HG02571 (cell line): Measurements from ENCODE around the gene PTPDC1.
"Not testable (repeated sequence)": the region's sequence is repeated elsewhere in the genome, so short reads cannot be mapped to it uniquely, and the experiment has no call there.

Experiments
- ATAC-seq: cut with Tn5 transposase; IDR thresholded peaks from one replicate; pipeline ENCODE4 v1.9.1; 2021; ENCODE audit warnings: mild to moderate bottlenecking, moderate library complexity; ENCODE audit not compliant: unreplicated experiment

PTPDC1 gene

DNA sequence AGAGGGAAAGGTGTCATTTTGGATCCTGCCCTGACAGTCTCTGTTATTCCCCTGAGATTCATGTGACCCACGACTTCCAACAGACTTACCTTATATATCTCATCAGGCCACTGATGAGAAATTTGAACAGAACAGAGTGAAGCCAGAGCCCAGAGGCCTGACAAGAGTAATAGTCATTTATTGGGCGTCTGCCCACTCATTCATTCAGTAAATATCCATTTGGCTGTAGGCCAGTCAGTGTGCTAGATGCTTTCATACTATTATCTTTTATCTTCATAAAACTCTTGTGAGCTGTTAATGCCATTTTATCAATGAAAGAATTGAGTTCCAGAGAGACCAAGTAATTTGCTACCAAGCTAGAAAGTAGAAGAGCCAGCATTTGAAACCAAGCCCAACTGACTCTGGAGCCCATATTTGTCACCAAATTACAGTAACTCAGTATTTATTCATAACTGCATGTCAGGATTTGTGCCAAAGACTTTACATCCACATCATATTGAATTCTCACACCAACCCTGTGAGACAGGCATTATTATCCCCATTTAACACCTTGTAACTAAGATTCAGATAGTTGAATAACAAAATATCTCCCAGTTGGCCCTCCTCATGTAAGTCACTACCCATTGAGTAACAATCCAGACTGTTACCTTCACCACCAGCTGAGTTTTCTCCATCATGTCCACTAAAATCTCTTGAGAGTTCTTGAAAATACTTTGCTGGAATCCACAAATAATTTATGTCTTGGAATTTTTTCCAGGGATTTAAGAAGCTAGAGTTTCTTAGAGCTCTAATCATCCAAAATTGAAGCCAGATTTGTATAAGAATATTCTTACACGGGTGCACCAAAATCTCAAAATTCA lies 2.5 kb downstream of the PTPDC1 start:
- ATAC-seq, result no peak

DNA sequence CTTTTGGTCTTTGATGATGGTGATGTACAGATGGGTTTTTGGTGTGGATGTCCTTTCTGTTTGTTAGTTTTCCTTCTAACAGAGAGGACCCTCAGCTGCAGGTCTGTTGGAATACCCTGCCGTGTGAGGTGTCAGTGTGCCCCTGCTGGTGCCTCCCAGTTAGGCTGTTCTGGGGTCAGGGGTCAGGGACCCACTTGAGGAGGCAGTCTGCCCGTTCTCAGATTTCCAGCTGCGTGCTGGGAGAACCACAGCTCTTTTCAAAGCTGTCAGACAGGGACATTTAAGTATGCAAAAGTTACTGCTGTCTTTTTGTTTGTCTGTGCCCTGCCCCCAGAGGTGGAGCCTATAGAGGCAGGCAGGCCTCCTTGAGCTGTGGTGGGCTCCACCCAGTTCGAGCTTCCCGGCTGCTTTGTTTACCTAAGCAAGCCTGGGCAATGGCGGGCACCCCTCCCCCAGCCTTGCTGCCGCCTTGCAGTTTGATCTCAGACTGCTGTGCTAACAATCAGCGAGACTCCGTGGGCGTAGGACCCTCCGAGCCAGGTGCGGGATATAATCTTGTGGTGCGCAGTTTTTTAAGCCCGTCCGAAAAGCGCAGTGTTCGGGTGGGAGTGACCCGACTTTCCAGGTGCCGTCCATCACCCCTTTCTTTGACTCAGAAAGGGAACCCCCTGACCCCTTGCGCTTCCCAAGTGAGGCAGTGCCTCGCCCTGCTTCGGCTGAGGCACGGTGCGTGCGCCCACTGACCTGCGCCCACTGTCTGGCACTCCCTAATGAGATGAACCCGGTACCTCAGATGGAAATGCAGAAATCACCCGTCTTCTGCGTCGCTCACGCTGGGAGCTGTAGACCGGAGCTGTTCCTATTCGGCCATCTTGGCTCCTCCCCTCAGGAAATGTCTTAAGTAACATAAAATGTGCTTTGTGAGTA lies 10.2 kb downstream of the PTPDC1 start:
- not testable (repeated sequence) for ATAC-seq

DNA sequence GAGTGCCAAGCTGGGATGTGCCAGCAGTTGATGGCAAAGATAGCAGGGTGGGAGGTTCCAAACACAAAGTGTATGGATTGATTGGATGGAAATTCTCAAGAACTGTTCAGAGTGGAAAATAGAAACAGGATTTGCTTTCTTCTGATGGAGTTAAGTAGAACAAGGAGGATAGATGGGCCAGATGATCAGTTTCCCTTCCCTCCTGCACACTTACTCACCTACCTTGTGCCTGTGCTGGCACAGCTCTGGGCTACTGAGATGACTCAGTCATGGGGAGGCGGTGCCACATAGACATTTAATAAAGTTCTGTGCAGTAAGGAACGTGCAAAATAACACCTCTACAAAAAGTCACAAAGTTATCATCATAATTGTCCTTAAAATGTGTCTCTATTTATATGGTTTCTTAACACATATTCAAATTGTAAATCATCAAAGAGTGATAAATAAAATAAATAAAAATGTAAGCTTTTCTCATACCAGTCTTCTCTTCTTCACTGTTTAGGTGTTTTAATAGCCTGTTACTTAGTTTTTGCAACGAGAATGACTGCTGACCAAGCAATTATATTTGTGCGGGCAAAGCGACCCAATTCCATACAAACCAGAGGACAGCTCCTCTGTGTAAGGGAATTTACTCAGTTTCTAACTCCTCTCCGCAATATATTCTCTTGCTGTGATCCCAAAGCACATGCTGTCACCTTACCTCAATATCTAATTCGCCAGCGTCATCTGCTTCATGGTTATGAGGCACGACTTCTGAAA lies 12.7 kb downstream of the PTPDC1 start:
- no peak for ATAC-seq

DNA sequence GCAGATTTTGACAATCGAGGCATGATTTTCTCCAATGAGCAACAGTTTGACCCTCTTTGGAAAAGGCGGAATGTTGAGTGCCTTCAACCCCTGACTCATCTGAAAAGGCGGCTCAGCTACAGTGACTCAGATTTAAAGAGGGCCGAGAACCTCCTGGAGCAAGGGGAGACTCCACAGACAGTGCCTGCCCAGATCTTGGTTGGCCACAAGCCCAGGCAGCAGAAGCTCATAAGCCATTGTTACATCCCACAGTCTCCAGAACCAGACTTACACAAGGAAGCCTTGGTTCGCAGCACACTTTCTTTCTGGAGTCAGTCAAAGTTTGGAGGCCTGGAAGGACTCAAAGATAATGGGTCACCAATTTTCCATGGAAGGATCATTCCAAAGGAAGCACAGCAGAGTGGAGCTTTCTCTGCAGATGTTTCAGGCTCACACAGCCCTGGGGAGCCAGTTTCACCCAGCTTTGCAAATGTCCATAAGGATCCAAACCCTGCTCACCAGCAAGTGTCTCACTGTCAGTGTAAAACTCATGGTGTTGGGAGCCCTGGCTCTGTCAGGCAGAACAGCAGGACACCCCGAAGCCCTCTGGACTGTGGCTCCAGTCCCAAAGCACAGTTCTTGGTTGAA lies 13.6 kb downstream of the PTPDC1 start:
- ATAC-seq, result no peak

DNA sequence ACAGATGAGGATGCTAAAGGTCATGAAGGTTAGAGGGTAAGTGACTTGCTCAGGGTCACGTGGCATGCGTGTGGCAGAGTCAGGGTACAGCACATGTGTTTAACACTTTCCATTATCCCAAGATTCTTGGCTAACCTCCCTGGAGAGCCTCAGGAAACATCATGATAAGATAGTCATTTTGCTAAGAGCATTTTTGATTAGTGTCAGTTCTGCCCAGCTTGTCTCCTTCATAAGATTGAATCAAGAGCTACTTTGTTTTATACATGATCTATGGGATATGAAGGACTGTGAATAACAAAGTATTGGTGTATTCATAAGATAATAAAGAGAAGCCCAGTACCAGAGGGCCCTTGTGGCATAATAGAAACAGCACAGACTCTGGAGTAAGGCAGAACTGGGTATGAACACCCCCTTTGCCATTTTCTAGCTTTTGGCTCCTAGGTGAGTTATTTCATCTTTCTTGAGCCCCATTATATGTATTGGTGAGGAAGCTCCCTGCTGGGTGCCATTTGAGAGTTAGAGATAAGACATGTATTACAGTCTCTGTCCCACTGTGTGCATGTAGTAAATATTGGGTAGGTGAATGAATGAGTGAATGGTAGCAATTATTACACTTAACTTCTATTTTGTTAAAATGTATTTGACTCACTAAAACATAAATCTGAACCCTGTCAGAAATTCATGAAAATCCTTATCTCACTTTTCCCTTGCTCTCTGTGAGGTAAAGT lies 16.1 kb downstream of the PTPDC1 start:
- ATAC-seq, result no peak

DNA sequence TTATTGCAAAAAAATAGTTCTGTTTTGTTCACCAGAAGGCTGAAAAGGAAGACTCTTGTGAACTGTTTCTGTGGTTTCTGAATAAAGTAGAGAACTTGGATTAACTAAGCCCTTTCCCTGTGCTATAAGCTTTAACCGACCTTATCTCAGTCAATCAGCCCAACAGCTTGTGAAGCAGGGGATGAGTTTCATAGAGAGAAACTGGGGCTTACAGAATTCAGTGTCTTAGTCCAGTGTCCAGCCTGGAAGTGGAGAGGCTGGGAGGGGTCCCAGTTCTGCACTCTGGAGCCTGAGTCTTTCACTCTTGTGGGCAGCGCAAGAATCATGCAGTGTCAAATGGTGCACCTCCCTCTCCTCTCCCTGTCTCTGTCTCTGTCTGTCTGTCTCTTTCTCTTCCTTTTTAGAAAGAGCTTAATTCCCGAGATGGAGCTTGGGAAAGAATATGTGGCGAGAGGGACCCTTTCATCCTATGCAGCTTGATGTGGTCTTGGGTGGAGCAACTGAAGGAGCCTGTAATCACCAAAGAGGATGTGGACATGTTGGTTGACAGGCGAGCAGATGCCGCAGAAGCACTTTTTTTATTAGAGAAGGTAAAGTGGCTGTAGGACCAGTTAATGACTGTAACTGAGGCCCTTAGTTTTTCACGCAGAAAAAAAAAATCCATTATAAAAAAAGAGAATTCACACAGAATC lies 17.0 kb downstream of the PTPDC1 start:
- no peak for ATAC-seq

DNA sequence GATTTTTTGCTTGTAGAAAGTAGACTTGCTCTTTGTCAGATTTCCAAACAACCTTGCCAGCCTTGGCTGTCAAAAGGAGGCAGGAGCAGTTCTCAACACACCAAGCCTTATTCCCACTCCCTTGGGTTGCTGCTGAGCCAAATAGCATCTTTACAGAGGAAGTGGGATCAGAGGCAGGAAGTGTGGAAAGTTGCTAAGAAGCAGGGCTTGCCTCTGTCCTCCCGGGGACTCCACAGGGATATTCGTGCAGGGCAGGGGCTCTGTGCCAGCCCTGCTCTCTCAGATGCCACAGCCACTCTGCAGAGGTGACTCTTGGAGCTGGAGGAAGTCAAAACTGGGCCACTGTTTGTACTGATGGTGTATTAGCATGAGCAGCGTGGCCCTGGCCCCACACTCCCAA lies 24.3 kb downstream of the PTPDC1 start:
- ATAC-seq, result no peak

DNA sequence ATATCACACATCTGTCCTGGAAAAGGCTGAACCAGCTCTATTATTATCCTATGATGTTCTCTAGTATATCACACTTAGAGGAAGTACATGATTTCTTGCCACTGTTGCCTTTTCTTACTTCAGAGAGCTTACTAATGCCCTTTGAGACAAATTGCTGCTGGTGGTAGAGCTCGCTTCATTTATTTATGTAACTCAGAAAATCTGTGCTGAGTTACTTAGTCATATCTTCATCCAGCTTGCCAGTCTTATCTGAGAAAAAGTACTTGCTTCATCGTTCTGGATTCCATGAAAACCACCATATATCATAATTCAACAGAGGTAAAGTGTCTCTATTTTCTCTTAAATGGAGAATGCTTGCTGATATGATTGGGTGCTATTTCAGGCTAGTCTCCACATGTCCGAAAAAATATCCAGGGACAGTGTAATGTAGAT lies 26.6 kb downstream of the PTPDC1 start:
- no peak for ATAC-seq

DNA sequence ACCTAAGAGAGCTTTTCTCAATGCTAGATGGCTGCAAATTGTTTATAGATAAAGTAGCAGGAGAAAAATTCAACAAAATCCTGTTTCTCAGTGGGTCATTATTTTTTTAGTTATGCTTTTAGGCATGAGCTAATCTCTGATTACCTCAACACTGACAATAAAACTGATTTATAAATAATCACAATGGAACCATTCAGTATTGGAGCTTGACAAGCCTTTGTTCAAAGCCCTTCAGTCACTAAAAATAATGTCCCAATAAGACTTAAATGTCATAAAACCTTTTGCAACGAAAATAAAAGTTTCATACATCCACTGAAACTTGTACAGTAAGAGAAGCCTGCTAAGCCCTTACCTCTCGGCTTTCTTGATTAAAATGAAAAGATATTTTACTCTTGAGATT lies 27.2 kb downstream of the PTPDC1 start:
- ATAC-seq, result no peak

DNA sequence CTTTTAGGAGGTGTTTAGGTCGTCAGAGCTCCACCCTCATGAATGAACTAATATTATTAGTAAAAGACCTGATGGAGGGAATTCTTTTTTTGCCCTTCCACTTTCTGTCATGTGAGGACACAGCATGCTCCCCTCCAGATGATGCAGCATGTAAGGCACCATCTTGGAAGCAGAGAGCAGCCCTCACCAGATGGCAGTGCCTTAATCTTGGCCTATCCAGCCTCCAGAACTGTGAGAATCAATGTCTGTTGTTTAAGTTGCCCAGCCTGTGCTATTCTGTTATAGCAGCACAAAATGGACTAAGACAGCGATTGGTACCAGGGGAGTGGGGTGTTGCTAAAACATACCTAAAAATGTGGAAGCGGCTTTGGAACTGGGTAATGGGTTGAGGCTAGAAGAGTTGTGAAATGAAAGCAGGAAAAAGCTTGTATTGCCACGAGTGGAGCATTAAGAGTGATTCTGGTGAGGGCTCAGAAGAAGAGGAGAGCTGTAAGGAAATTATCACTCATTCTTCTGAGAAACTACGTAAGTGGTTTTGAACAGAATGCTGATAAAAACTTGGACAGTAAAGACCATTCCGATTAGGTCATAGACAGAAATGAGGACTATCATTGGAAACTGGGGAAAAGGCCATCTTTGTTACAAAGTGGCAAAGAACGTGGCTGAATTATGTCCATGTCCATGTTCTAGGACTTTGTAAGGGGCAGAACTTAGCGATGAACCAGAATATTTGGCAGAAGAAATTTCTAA lies 28.6 kb downstream of the PTPDC1 start:
- no peak for ATAC-seq

DNA sequence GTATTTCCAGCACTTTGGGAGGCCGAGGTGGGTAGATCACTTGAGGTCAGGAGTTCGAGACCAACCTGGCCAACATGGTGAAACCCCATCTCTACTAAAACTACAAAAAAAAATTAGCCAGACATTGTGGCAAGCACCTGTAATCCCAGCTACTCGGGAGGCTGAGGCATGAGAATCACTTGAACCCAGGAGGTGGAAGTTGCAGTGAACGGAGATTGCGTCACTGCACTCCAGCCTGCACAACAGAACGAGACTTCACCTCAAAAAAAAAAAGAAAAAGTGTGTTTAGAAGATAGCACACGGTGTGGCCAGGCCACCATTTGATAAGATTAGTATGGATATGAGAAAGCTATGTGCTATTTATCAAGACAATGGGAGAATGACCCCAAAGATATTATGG lies 35.8 kb downstream of the PTPDC1 start:
- not testable (repeated sequence) for ATAC-seq

DNA sequence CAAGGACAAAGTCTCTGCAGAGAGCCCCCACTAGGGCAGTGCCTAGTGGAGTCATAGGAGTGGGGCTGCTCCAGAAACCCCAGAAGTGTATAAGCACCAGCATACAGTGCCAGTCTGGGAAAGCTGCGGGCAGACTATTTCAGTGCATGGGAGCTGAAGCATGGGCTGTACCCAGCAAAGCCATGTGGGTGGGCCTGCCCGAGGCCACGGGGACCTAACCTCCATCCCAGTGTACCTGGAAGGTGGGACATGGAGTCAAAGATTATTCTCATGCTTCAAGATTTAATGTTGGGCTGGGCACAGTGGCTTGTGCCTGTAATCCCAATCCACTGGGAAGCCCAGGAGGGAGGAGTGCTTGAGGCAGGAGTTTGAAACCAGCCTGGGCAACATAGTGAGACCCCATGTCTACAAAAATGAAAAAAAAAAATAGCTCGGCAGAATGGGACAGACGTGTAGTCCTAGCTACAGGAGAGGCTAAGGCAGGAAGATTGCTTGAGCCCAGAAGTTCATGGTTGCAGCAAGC lies 36.7 kb downstream of the PTPDC1 start:
- ATAC-seq, result no peak

DNA sequence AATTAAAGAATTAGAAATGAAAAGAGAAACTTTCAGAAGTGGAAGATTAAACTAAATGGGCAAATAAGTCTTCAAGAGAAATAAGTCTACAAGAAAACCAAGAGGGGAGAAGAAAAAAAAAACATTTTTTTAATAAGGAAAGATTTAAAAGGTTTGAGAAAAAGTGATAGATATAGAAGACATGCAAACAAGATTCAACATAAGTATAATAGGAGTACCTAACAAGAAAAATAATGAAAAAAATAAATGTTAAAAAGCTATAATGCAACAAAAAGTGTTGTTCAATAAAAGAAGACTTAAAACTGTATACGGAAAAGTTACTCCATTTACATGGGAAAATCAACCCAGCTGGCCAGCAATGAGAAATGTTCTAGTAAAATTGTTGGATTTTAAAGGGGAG lies 42.6 kb downstream of the PTPDC1 start:
- no peak for ATAC-seq

DNA sequence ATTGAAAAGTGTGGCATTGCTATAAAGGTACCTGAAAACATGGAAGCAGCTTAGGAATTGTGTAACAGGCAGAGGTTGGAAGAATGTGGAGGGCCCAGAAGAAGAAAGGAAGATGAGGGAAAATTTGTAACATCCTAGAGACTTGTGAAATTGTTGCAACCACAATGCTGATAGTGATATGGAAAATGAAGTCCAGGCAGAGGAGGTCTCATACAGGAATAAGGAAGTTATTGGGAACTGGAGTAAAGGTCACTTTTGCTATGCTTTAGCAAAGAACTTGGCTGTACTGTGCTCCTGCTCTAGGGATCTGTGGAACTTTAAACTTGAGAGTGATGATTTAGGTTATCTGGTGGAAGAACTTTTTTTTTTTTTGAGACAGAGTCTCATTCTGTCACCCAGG lies 43.5 kb downstream of the PTPDC1 start:
- no peak for ATAC-seq

DNA sequence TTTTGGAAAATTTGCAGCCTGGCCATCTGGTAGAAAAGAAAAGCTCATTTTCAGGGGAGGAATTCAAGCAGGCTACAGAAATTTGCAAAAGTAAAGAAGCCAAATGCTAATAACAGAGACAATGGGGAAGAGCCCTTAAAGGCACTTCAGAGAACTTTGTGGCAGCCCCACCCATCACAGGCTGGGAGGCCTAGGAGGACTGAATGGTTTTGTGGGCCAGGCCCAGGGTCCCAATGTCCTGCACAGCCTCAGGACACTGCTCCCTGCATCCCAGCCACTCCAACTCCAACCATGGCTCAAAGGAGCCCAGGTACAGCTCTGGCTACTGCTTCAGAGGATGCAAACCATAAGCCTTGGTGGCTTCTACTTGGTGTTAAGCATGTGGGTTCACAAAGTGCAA lies 44.3 kb downstream of the PTPDC1 start:
- no peak for ATAC-seq

DNA sequence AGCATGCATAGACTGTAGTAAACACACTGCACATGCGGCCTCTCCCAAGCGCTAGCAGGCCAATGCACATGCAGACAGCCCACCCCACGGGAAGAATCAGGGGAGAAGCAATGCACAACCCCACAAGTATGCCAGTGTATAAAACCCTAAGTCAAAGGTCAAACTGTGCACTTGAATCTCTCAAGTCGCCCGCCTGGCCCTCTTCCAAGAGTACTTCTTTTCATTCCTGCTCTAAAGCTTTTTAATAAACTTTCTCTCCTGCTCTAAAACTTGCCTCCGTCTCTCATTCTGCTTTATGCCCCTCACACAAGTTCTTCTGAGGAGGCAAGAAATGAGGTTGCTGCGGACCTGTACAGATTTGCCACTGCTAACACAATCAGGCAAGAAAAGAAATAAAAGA lies 50.4 kb downstream of the PTPDC1 start:
- no peak for ATAC-seq

DNA sequence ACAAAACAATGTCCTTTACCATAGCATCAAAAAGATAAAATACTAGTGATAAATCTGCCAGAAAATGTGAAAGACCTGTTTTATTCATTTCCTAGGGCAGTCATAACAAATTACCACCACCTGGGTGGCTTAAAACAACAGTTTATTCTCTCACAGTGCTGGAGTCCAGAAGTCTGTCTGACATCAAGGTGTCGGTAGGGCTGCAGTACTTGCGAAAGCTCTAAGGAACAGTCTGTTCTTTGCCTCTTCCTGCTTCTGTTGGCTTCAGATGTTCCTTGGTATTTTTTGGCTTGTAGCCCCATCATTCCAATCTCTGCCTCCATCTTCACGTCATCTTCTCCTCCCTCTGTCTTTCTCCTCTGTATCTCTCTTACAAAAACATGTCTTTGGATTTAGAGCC lies 51.0 kb downstream of the PTPDC1 start:
- no peak for ATAC-seq

DNA sequence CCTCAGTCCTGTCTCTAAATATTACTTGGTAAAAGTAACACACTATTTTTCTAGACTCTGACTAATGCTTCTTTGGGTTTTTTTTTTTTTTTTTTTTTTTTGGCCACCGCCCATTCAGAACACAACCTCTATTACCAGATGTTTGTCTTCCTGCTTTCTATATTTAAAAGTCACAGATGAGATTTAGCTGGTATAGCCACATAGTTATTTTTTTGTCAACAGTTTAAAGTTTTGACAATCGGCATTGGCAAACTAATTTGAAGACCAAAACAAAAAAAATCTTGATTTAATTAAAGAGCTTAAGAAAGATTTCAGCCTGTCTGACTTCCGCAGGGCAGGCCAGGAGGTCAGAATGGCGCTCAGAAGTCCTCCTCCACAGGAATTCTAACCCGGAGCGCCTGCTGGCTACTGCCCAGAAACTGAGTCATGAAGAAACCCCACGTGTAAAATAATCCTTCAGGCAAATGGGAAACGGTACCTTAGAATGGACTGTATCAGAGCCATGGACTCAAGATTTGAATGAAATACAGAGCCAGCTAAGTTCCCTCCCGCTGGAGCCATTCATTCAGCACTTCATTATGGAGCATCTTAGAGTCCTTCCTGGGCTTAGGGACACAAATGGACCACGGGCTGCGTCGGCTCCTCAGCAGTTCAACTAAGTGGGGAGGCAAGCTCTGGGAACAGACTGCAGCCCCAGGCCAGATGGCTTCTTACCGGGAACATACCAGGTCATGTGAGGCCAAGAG lies 55.6 kb downstream of the PTPDC1 start:
- ATAC-seq, result no peak
